Esophagus muscularis mucosa (tissue), 4 donors: ENCODE data around the gene TGFBR1. TPM values are rescaled to one million over a fixed set of nuclear protein-coding genes. Genes with fewer than 3 reads are reported as not detected.

Experiments
- DNase-seq: peaks from one replicate; pipeline ENCODE4 v3.0.0-alpha.2; 2017; ENCODE audit errors: extremely low spot score
- H3K27ac ChIP-seq, 4 donors: fragments of 200-600 bp; sonication (generic); replicated peaks in 1 of 4; 1 replicate in 3 of 4; 2 replicates in 1 of 4; pipeline ENCODE4 v1.5.1; 2016 to 2019; ENCODE audit warnings: mild to moderate bottlenecking in 1 of 4
- H3K27me3 ChIP-seq, 4 donors: fragments of 200-600 bp; sonication (generic); one replicate each; pipeline versions ENCODE4 v1.5.1 to v1.6.0; 2016 to 2019
- H3K36me3 ChIP-seq, 4 donors: fragments of 200-600 bp; sonication (generic); one replicate each; pipeline ENCODE4 v1.5.1; 2016 to 2019
- H3K4me1 ChIP-seq, 4 donors: fragments of 200-600 bp; sonication (generic); one replicate each; pipeline ENCODE4 v1.5.1; 2016 to 2019
- H3K4me3 ChIP-seq, 4 donors: fragments of 200-600 bp; sonication (generic); 1 replicate in 2 of 4; 2 replicates in 2 of 4; pipeline ENCODE4 v1.5.1; 2016 to 2019; ENCODE audit warnings: mild to moderate bottlenecking in 4 of 4, moderate library complexity in 1 of 4
- H3K9me3 ChIP-seq, 4 donors: fragments of 200-600 bp; sonication (generic); 1 replicate in 3 of 4; 2 replicates in 1 of 4; pipeline ENCODE4 v1.5.1; 2016 to 2019
- EP300 ChIP-seq: sonication (generic); formaldehyde crosslinking; IDR thresholded peaks from one replicate; pipeline ENCODE4 v1.6.1; 2017; ENCODE audit warnings: antibody characterized with exemption
- POLR2A ChIP-seq: fragments of 450-650 bp; IDR thresholded peaks from one replicate; pipeline ENCODE4 v1.6.1; 2017; ENCODE audit warnings: antibody characterized with exemption, moderate library complexity, mild to moderate bottlenecking, low read depth
- POLR2AphosphoS5 ChIP-seq, 2 donors: sonication (generic); formaldehyde crosslinking; IDR thresholded peaks; one replicate each; pipeline ENCODE4 v1.6.1; 2017; ENCODE audit warnings: antibody characterized with exemption in 2 of 2
- WGBS: methylation state at CpG from one replicate; pipeline ENCODE4 v1.1.5; 2018; 5-methylcytosine and 5-hydroxymethylcytosine counted together
- intact Hi-C: fragments of 100-400 bp; cut with DNase I; formaldehyde crosslinking; loops from one replicate; pipeline ENCODE4 v1.15.1; 2023
- total RNA-seq, 4 donors: library from RNA; depleted of rRNA; stranded (reverse); fragments of >200 nt; gene quantifications; one replicate each; pipeline versions ENCODE4 v1.1.0 to v1.2.1, GENCODE V29; 2016
- TF ChIP-seq, protein P1 (sequence below), 3 experiments: fragments of 200-600 bp in 2 of 3; fragments of 450-650 bp in 1 of 3; sonication (generic) in 2 of 3; IDR thresholded peaks; one replicate each; pipeline ENCODE4 v1.5.1; 2017 to 2019; ENCODE audit warnings: antibody characterized with exemption in 3 of 3, mild to moderate bottlenecking in 2 of 3, moderate library complexity in 1 of 3

Gene TGFBR1
- total RNA-seq, 4 donors from 2014 or later = 33.7 to 63.1 (median 48.1) TPM

DNA sequence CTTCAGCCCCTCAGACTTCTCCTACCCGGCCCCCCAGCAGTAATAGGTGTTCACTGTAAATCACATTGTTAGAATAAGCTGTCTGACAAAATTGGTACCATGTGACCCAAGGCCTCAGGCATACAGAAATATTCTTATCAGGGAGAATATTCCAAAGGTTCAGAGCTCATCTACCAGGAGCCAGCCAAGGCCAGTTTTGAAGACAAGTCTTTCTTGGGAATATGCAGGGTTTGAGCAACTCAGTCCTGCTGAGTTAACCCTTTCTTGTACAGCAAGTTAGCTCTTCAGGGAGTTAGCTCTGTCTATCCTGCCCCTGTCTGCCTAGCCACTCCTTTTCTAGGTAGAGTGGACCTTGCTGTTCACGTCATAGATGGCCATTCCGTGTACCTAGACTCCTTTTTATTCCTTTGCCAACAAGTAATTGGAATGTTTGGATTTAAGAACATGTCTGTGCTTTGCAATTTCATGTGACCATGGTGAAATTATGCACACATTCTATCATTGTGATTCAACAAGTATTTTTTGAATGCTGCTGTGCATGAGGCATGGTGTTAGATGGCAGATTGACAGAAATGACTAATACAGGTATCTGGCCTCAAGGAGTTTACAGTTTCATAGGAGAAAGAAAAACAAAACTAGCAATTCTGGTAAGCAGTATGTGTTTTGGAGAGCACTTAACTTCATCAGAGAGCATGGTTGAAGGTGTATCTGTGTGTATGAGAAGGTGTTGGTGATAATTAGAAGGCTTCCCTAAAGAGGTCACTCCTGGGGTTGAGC lies 22.6 kb downstream of the TGFBR1 start:
- 89% methylated on average over 3 of the region's 3 CpGs for WGBS
- Histone ChIP-seq H3K4me1 (peaks cover 8 to 33% (median 20%) of the 10 kb centered on the region in 4 donors), H3K4me3 (no peak overlapping the region), H3K9me3 (no peaks in the 10 kb centered on the region), H3K36me3 (peaks cover 0 to 8% (median 3%) of the 10 kb centered on the region in 4 donors), H3K27me3 (no peaks in the 10 kb centered on the region), H3K27ac (no peak overlapping the region)
- TF ChIP-seq POLR2AphosphoS5 (IDR thresholded peaks at IDR 0.05) (no peak), EP300 (no peak), POLR2A (no peak)
- TF ChIP-seq, protein P1, sequence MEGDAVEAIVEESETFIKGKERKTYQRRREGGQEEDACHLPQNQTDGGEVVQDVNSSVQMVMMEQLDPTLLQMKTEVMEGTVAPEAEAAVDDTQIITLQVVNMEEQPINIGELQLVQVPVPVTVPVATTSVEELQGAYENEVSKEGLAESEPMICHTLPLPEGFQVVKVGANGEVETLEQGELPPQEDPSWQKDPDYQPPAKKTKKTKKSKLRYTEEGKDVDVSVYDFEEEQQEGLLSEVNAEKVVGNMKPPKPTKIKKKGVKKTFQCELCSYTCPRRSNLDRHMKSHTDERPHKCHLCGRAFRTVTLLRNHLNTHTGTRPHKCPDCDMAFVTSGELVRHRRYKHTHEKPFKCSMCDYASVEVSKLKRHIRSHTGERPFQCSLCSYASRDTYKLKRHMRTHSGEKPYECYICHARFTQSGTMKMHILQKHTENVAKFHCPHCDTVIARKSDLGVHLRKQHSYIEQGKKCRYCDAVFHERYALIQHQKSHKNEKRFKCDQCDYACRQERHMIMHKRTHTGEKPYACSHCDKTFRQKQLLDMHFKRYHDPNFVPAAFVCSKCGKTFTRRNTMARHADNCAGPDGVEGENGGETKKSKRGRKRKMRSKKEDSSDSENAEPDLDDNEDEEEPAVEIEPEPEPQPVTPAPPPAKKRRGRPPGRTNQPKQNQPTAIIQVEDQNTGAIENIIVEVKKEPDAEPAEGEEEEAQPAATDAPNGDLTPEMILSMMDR (IDR thresholded peaks at IDR 0.05) = no peak
- DNase-seq = no peak
- intact Hi-C loops = no loop called here

- H3K4me1 ChIP-seq = peaks cover 8 to 31% (median 16%) of the 10 kb centered on the region in 4 donors
Measured at GRCh38 chr9:99128133-99128406, 23.2 kb downstream of the TGFBR1 start.

DNA sequence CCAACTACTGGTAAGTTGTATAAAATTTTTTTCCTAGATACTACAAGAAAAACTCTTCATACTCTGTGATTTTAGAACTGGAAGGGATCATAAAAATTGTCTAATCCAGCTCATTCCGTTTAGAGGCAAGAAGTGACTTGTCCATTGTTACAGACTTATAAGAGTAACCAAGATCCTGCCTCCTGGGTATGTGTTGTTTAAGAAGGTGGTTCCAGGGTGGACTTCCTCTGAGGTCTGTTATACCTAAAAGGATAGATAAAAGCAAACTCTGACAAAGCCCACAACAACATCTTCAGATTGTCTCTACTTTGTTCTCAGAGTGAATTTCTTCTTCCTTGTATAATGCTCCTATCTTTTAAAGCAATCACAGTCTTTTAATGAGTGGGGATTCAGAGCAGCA lies 24.2 kb downstream of the TGFBR1 start:
- 92% methylated on average over 1 of the region's 1 CpG for WGBS
- peaks cover 0 to 8% (median 3%) of the 10 kb centered on the region in 4 donors for H3K36me3 ChIP-seq
- no peak for DNase-seq
- H3K4me3 ChIP-seq = no peak overlapping the region
- no peak for TF ChIP-seq EP300
- no peak overlapping the region for H3K27ac ChIP-seq
- intact Hi-C loops = no loop called here
- no peaks in the 10 kb centered on the region for H3K9me3 ChIP-seq
- no peaks in the 10 kb centered on the region for H3K27me3 ChIP-seq
- H3K4me1 ChIP-seq = peaks cover 8 to 26% (median 16%) of the 10 kb centered on the region in 4 donors

More at GRCh38 chr9:99128133-99128406, 23.2 kb downstream of the TGFBR1 start:
- TF ChIP-seq EP300 = no peak
- no peak for TF ChIP-seq POLR2AphosphoS5 (IDR thresholded peaks at IDR 0.05)
- TF ChIP-seq, protein P1 (IDR thresholded peaks at IDR 0.05) = no peak
- no peak for TF ChIP-seq POLR2A
- WGBS = 93% methylated on average over 1 of the region's 1 CpG
- peaks cover 0 to 8% (median 3%) of the 10 kb centered on the region in 4 donors for H3K36me3 ChIP-seq
- H3K4me3 ChIP-seq = no peak overlapping the region
- H3K27me3 ChIP-seq = no peaks in the 10 kb centered on the region
- no peak overlapping the region for H3K27ac ChIP-seq
- no peaks in the 10 kb centered on the region for H3K9me3 ChIP-seq
- intact Hi-C loops = no loop called here
- DNase-seq = no peak

- Histone ChIP-seq H3K4me3 (no peak overlapping the region), H3K4me1 (peaks cover 8 to 32% (median 17%) of the 10 kb centered on the region in 4 donors), H3K27me3 (no peaks in the 10 kb centered on the region), H3K36me3 (peaks cover 0 to 8% (median 3%) of the 10 kb centered on the region in 4 donors), H3K27ac (no peak overlapping the region), H3K9me3 (no peaks in the 10 kb centered on the region)
- TF ChIP-seq POLR2AphosphoS5 (IDR thresholded peaks at IDR 0.05) (no peak), EP300 (no peak), POLR2A (no peak)
- TF ChIP-seq, protein P1 (IDR thresholded peaks at IDR 0.05) = no peak
- intact Hi-C loops = loop anchor here (5.0 kb wide), 1 partner anchor 128 kb away; no protein-coding TSS in a partner anchor
- WGBS = 89% methylated on average over 3 of the region's 3 CpGs
- no peak for DNase-seq
Measured at GRCh38 chr9:99130069-99130468, 25.2 kb downstream of the TGFBR1 start.

GRCh38 chr9:99133145-99133544 lies 28.2 kb downstream of the TGFBR1 start:
- Histone ChIP-seq H3K9me3 (no peaks in the 10 kb centered on the region), H3K27ac (no peak overlapping the region), H3K36me3 (peaks cover 0 to 12% (median 3%) of the 10 kb centered on the region in 4 donors), H3K4me1 (peaks cover 0 to 28% (median 13%) of the 10 kb centered on the region in 4 donors), H3K4me3 (no peak overlapping the region), H3K27me3 (no peaks in the 10 kb centered on the region)
- DNase-seq = no peak
- intact Hi-C loops = loop anchor here (5.0 kb wide), 1 partner anchor 131 kb away; no protein-coding TSS in a partner anchor
- no peak for TF ChIP-seq POLR2A
- 79% methylated on average over 2 of the region's 2 CpGs for WGBS
